Measurements from ENCODE around the gene ARAP2.

DNA sequence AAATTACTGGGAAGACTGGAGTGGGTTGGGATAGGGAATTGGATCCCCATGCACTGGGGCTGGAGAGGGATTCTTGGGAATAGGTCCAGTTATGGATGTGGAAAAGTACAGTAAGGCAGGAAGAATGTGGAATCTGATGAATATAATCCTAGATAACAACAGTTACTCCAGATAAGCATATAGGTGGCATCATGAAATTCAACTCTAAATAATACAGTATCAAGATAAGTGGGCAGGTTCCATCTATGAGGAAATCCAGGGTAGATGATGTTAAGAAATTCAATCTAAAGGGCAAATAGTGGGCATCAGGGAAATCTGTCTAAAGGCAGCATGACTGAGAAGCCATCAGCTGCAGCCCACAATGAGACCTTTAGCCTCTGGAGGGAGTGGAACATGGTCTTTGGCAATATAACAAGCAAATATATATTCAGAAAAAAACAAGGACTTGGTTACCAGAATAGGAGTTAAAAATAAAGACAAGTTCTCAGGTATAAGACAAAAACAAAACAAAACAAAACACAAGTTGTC, 38.3 kb upstream of the ARAP2 start:
- no peak for TF ChIP-seq OVOL3 (tag by site-specific recombination; IDR thresholded peaks at IDR 0.05)
- no peak for TF ChIP-seq ZNF670 (tag by site-specific recombination; IDR thresholded peaks at IDR 0.05; ENCODE audit: low read depth)
- no peak for TF ChIP-seq ZNF830 (tag by site-specific recombination; IDR thresholded peaks at IDR 0.05; ENCODE audit: low read depth)
- TF ChIP-seq SCRT1 (tag by site-specific recombination; IDR thresholded peaks at IDR 0.05; ENCODE audit: borderline replicate concordance): no peak
- TF ChIP-seq ZNF558 (tag by site-specific recombination; IDR thresholded peaks at IDR 0.05): no peak
- TF ChIP-seq ZNF19 (tag by site-specific recombination; IDR thresholded peaks at IDR 0.05; ENCODE audit: low read depth): no peak
- no peak for TF ChIP-seq RBAK (tag by site-specific recombination; IDR thresholded peaks at IDR 0.05)
- TF ChIP-seq, protein P1, sequence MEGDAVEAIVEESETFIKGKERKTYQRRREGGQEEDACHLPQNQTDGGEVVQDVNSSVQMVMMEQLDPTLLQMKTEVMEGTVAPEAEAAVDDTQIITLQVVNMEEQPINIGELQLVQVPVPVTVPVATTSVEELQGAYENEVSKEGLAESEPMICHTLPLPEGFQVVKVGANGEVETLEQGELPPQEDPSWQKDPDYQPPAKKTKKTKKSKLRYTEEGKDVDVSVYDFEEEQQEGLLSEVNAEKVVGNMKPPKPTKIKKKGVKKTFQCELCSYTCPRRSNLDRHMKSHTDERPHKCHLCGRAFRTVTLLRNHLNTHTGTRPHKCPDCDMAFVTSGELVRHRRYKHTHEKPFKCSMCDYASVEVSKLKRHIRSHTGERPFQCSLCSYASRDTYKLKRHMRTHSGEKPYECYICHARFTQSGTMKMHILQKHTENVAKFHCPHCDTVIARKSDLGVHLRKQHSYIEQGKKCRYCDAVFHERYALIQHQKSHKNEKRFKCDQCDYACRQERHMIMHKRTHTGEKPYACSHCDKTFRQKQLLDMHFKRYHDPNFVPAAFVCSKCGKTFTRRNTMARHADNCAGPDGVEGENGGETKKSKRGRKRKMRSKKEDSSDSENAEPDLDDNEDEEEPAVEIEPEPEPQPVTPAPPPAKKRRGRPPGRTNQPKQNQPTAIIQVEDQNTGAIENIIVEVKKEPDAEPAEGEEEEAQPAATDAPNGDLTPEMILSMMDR (tag by site-specific recombination; IDR thresholded peaks at IDR 0.05): no peak
- no peak for TF ChIP-seq ZNF530 (tag by site-specific recombination; IDR thresholded peaks at IDR 0.05; ENCODE audit: low read depth)
- no peak for TF ChIP-seq ZNF776 (tag by site-specific recombination; IDR thresholded peaks at IDR 0.05; ENCODE audit: borderline replicate concordance)
- no peak for TF ChIP-seq ZNF658 (tag by site-specific recombination; IDR thresholded peaks at IDR 0.05)
- no peak for TF ChIP-seq SETDB1 (IDR thresholded peaks at IDR 0.05; ENCODE audit: insufficient read length, low read length)
- no peak for TF ChIP-seq ZNF555 (tag by site-specific recombination; conservative IDR thresholded peaks at IDR 0.05)
- TF ChIP-seq, protein P2, sequence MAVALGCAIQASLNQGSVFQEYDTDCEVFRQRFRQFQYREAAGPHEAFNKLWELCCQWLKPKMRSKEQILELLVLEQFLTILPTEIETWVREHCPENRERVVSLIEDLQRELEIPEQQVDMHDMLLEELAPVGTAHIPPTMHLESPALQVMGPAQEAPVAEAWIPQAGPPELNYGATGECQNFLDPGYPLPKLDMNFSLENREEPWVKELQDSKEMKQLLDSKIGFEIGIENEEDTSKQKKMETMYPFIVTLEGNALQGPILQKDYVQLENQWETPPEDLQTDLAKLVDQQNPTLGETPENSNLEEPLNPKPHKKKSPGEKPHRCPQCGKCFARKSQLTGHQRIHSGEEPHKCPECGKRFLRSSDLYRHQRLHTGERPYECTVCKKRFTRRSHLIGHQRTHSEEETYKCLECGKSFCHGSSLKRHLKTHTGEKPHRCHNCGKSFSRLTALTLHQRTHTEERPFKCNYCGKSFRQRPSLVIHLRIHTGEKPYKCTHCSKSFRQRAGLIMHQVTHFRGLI (tag by site-specific recombination; IDR thresholded peaks at IDR 0.05): no peak

All from HEK293 (cell line).